ENCODE data around the gene OR1N1. TPM values are rescaled to one million over a fixed set of nuclear protein-coding genes. Genes with fewer than 3 reads are reported as not detected.
"Not testable (repeated sequence)": the region's sequence is repeated elsewhere in the genome, so short reads cannot be mapped to it uniquely, and the experiment has no call there.

Gene OR1N1
- total RNA-seq: not detected in 2 replicates

DNA sequence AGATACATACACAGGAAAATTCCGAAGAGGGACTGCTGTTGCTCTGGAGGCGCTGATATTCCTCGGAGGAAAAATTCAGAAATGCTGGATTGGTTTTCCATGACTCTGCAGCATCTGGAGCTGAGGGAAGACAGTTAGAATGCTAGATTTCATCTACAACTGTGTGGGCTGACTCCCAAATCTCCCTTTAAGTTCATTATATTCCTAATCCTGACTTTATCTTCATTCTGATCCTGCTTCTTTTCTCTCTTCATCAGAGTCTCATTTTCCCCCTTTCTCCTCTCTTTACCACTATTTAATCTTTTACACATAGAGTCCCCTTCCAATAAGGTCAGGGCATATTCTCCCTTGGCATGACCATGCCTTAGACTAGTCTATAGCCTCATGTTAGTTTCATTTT is at the start of gene OR1N1:
OR1N1 (minus strand) TSS at position 101 of the 400 bp plus-strand sequence; CDS start at position 101, 0 bp downstream.
- DNase-seq: no peak

DNA sequence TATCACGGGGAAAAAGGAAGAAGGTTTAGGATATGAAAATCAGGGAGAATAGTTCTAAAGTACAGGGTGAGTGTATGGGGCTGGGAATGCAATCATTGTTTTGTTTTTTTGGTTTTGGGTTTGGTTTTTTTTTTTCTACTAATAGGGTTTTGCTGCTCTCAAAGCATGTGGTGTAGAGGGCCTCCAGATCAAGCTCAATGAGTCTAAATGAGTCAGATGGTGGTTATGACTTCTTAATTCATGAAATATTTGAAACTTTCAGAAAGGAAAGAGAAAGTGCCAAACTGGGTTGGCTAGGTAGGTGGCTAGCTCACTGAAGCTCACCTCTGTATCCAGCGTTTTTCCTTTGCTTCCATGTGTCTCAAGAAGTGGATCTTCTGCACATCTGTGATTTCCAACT is 45.4 kb upstream of the OR1N1 start:
- no peak for DNase-seq

DNA sequence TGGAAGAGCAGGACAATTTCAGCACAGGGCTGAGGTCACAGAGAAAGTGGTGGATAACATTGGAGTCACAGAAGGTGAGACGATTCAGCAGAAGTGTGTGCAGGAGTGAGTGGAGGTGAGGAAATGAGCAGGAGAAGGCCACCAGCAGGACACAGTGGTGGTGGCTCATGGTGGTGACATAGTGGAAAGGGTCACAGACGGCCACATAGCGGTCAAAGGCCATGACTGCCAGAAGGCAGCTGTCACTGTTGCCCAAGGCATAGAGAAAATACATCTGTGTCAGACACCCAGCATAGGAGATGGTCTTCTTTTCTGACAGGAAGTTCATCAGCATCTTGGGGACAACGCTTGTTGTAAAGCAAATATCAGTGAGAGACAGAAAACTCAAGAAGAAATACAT is 40.8 kb upstream of the OR1N1 start:
- DNase-seq: no peak

GRCh38 chr9:122562134-122562760 is 35.2 kb upstream of the OR1N1 start:
- DNase-seq: no peak

DNA sequence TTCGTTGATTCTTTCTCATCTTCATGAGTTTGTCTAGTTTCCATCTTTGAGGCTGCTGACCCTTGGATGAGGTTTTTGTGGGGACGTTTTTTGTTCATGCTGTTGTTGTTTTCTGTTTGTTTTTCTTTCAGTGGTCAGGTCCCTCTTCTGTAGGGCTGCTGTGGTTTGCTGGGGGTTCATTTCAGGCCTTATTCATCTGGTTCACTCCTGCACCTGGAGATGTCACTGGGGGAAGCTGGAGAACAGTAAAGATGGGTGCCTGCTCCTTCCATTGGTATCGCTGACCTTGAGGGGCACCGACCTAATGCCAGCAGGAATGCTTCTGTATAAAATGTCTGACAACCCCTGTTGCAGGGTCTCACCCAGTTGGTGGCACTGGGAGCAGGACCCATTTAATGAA is 34.4 kb upstream of the OR1N1 start:
- no peak for DNase-seq

DNA sequence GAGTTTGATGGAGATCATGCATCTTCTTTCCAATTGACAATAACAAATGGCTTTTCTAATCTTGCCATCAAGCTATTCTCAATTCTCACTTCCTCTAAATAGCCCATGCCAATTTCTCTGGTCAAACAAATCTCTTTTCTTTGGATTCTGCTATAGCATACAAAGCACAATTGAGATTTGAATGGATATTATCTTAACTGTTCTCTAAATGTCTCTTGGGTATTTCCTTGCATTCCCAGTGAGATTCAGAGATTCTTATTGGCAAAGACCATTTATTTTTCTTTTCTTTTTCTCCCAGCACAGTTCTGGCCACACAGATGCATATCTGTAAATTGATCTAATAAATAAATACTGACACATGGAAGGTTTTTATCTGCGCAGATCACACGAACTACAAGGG is 25.7 kb upstream of the OR1N1 start, which contains the start of gene OR1N2:
OR1N2 (plus strand) TSS at position 301 of the 400 bp plus-strand sequence. CDS start 100 bp downstream, outside the sequence.
- DNase-seq: no peak

DNA sequence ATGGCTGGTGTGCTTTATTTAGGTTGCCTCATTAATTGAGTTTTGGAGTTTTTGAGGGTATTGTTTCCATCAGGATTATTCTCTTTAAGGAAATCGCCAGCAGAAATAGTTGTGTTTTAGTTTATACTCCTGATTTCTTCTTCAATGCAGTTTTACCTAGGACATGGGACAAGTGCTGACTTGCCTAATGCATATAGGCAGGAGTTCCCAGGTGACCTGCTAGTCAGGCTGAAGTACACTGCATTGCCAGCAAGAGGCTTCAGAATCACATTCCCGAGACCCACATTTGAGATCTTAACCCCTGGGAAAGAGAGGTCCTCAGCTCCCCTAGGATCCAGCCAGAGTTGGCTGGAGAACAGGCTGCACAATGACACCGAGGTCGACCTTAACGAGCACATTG is 24.3 kb upstream of the OR1N1 start:
- no peak for DNase-seq

GRCh38 chr9:122546196-122546595 is 19.1 kb upstream of the OR1N1 start:
- DNase-seq: no peak

GRCh38 chr9:122538757-122539156 is 11.7 kb upstream of the OR1N1 start:
- no peak for DNase-seq

DNA sequence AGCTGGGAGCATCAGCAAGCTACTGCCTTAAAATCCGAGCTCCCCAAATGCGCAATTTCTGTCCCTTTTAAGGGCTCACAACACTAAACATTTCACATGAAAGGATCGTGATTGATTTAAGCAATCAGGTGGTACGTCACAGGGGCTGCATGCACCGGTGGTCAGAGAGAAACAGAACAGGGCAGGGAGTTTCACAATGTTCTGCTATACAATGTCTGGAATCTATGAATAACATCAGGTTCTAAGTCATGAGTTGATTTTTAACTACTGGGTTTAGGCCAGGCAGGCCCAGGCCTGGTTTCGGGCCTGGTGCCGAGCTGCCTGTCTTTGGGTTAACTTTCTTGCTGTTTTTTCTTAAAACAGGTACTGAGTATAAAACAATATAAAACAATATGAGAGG is 10.0 kb upstream of the OR1N1 start:
- not testable (repeated sequence) for DNase-seq

DNA sequence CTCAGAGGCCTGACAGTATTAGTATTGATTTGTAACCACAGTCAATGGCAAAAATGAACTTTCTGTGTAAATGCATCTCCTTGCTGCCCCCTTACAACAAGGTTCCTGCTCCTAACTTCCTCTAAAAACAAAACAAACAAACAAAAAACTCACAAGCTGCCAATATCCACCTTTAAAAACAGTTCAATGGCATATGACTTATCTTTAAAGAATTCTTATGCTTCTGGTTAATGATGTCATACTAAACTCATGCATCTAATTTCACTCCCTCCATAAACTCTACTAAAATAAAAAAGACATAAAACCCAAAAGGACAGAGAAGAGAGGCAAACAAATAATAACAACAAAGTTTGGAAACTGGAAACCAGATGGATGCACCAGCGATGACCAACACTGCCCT is 9.0 kb upstream of the OR1N1 start:
- DNase-seq: no peak

- DNase-seq: not testable (repeated sequence)
Measured at GRCh38 chr9:122531157-122531556, 4.1 kb upstream of the OR1N1 start.

DNA sequence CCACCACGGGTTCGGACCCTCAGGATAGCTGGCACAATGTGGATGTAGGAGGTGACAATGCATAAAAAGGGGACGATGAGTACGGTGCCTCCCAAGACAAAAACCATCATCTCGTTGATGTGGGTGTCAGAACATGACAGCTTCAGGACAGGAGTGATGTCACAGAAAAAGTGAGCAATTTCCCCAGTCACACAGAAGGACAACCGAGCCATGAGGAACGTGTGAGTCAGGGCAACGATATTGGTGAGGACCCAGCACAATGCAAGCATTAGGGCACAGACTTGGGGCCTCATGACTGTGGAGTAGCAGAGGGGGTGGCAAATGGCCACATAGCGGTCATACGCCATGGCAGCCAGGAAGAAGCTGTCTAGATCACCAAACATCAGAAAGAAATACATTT is 491 bp downstream of the OR1N1 start:
- no peak for DNase-seq

GRCh38 chr9:122519376-122519775 is 7.7 kb downstream of the OR1N1 start:
- DNase-seq: no peak

- no peak for DNase-seq
Measured at GRCh38 chr9:122518841-122519240, 8.3 kb downstream of the OR1N1 start, which contains the start of gene OR1J4. Gene OR1J4 (plus strand): TSS chr9:122519141. CDS start chr9:122519141, 0 bp downstream.

GRCh38 chr9:122518226-122518625 is 8.9 kb downstream of the OR1N1 start:
- no peak for DNase-seq

- no peak for DNase-seq
Measured at GRCh38 chr9:122510502-122510901, 16.6 kb downstream of the OR1N1 start, which contains the start of gene OR1J2. Gene OR1J2 (plus strand): TSS chr9:122510802. CDS start chr9:122510802, 0 bp downstream.

GRCh38 chr9:122506964-122507363 is 20.1 kb downstream of the OR1N1 start:
- DNase-seq: no peak

DNA sequence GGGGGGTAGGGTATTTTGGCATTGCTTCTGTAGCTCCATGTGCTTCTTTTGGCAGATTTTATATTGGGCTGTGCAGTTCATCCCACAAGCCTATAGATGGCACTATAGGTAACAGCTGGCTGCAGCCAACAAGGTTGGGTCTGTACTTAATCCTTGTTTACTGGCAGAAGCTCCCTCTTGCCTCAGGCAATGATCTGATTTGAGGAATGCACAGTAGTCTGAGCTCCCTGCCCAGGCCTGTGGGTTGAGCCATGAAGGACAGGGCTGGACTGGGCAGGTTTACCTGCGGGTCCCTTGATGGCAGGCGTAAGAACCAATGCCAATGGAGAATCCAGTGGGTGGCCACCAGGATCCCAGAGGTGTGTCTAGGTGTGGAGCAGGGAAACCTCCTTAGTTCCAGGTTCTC is 28.2 kb downstream of the OR1N1 start:
- DNase-seq: peak; percentile 70

DNA sequence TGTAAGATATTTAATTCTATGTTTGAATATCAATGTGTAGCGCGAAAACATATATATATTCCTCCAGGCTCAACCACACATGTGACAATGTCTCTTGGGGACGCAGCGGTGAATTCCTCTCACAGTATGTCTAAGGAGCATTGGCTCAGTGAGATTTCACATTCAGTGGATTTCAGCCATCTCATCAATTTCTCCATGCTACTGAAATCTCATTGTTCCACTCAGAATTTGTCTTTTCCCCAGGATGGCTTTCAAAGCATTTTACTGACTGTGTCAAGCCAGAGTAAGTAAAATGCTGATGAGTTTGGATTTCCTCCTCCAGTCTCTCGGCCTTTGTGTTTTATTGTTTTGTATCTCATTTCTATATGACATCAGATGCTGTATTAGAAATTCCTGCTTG is 48.0 kb downstream of the OR1N1 start:
- DNase-seq: no peak

DNA sequence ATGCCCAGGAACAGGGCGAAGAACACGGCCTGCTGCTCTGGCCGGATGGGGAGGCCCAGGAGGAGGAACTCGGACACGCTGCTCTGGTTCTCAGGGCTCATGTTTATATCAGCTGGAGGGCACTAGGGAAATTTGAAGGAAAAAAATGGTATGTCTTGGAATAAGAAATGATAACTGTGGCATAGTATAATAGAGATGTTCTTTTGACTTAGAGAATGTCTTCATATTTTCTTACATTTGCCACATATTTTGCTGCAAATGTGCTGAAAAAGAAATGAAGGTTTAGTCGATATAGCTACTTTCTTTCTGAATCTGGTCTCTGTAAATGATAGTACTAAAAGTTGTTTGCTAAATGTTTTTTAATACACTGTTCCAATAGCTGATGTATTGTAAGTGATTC is 49.3 kb downstream of the OR1N1 start, which contains the start of gene OR1J1:
OR1J1 (minus strand) TSS at position 101 of the 400 bp plus-strand sequence; CDS start at position 101, 0 bp downstream.
- DNase-seq: no peak

GRCh38 chr9:122477346-122477745 is 49.7 kb downstream of the OR1N1 start:
- no peak for DNase-seq

All from dermis blood vessel endothelial cell (primary cell).